ENCODE data around the gene LIN37. TPM values are rescaled to one million over a fixed set of nuclear protein-coding genes. Genes with fewer than 3 reads are reported as not detected.
"Not testable (repeated sequence)": the region's sequence is repeated elsewhere in the genome, so short reads cannot be mapped to it uniquely, and the experiment has no call there.

LIN37 gene
- total and polyA plus RNA-seq, 5 donors from 2014 or later, result 9.9 to 16.5 (median 11.7) TPM

GRCh38 chr19:35767288-35768081 lies 19.1 kb downstream of the LIN37 start:
- Histone ChIP-seq H3K27ac (ENCODE audit: insufficient read depth, low read length, poor library complexity, severe bottlenecking) (no peak overlapping the region), H3K27me3 (ENCODE audit: control insufficient read depth, insufficient read depth, low read length) (no peaks in the 10 kb centered on the region)
- ATAC-seq (ENCODE audit: low read depth in 2 of 2), result no peak

GRCh38 chr19:35768082-35768421 lies 19.7 kb downstream of the LIN37 start:
- Histone ChIP-seq H3K4me1 (ENCODE audit: control insufficient read depth, insufficient read depth, low read length, poor library complexity, severe bottlenecking) (no peaks in the 10 kb centered on the region), H3K4me3 (ENCODE audit: low read depth, low read length) (no peak overlapping the region), H3K9me3 (ENCODE audit: control insufficient read depth in 2 of 2, low read length in 2 of 2) (no peaks in the 10 kb centered on the region), H3K36me3 (ENCODE audit: control insufficient read depth, insufficient read depth, low read length) (peaks cover 13% of the 10 kb centered on the region), H3K27me3 (ENCODE audit: control insufficient read depth, insufficient read depth, low read length) (no peaks in the 10 kb centered on the region), H3K27ac (ENCODE audit: insufficient read depth, low read length, poor library complexity, severe bottlenecking) (no peak overlapping the region)
- Mint-ChIP-seq H3K4me1 (peaks cover 0 to 3% (median 0%) of the 10 kb centered on the region in 4 donors), H3K36me3 (peaks cover 9% of the 10 kb centered on the region), H3K4me3 (no peak overlapping the region), H3K27ac (peak overlapping the region in 1 of 3 donors; percentile 60), H3K27me3 (no peaks in the 10 kb centered on the region), H3K9me3 (no peaks in the 10 kb centered on the region)
- DNase-seq (no peak), ATAC-seq (ENCODE audit: low read depth in 2 of 2) (no peak)

More at GRCh38 chr19:35767288-35768081, 19.1 kb downstream of the LIN37 start:
- Mint-ChIP-seq H3K27ac (no peak overlapping the region), H3K4me3 (no peak overlapping the region), H3K36me3 (peaks cover 9% of the 10 kb centered on the region), H3K27me3 (no peaks in the 10 kb centered on the region), H3K4me1 (no peaks in the 10 kb centered on the region), H3K9me3 (no peaks in the 10 kb centered on the region)
- peaks cover 13% of the 10 kb centered on the region for H3K36me3 ChIP-seq (ENCODE audit: control insufficient read depth, insufficient read depth, low read length)
- no peaks in the 10 kb centered on the region for H3K4me1 ChIP-seq (ENCODE audit: control insufficient read depth, insufficient read depth, low read length, poor library complexity, severe bottlenecking)
- no peaks in the 10 kb centered on the region for H3K9me3 ChIP-seq (ENCODE audit: control insufficient read depth in 2 of 2, low read length in 2 of 2)
- H3K4me3 ChIP-seq (ENCODE audit: low read depth, low read length), result no peak overlapping the region
- DNase-seq, result no peak

DNA sequence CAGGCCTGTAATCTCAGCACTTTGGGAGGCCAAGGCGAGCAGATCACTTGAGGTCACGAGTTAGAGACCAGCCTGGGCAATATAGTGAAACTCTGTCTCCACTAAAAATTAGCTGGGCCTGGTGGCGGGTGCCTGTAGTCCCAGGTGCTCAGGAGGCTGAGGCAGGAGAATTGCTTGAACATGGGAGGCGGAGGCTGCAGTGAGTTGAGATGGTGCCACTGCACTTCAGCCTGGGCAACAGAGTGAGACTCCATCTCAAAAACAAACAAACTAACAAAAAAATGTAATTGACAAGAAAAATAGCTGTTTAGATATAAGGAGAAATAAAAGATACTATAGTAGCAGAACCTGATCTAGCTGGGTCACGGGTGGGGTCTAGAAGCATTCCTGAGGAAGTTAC lies 24.0 kb downstream of the LIN37 start:
- not testable (repeated sequence) for H3K4me3 Mint-ChIP-seq; H3K36me3 ChIP-seq (ENCODE audit: control insufficient read depth, insufficient read depth, low read length); H3K27me3 Mint-ChIP-seq; H3K9me3 Mint-ChIP-seq; H3K27ac ChIP-seq (ENCODE audit: insufficient read depth, low read length, poor library complexity, severe bottlenecking); DNase-seq; H3K27ac Mint-ChIP-seq; H3K9me3 ChIP-seq (ENCODE audit: control insufficient read depth in 2 of 2, low read length in 2 of 2); H3K27me3 ChIP-seq (ENCODE audit: control insufficient read depth, insufficient read depth, low read length); H3K4me3 ChIP-seq (ENCODE audit: low read depth, low read length); H3K36me3 Mint-ChIP-seq; ATAC-seq (ENCODE audit: low read depth in 2 of 2)
- peaks cover 17% of the 10 kb centered on the region for H3K4me1 ChIP-seq (ENCODE audit: control insufficient read depth, insufficient read depth, low read length, poor library complexity, severe bottlenecking)
- peaks cover 4 to 24% (median 9%) of the 10 kb centered on the region in 4 donors for H3K4me1 Mint-ChIP-seq

DNA sequence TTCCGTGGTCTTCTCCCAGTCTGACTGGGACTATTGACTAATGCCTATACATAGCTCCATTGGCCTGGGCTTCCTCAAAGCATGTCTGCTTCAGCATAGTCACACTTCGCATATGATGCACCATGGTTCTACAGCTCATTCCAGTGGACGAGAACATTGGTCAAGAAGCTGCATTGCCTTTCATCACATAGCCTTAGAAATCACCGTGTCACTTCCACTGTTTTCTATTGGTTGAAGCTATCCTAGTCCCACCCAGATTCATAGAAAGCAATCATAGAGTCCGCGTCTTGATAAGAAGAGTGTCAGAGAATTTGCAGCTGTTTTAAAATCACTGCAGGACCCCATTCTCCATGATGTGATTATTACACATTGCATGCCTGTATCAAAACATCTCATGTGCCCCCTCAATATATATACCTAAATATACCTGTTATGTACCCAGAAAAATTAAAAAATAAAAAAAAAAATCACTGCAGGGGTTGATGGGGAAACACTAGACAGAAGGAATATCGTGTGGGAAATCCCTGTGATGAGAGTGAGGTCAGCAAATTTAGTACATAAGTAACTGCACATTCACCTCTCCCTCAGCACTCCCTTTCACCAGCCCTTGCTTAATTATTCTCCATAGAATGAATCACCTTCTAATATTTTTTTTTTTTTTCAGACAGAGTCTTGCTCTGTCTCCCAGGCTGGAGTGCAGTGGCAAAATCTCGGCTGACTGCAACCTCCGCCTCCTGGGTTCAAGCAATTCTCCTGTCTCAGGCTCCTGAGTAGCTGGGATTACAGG lies 24.8 kb downstream of the LIN37 start:
- H3K9me3 ChIP-seq (ENCODE audit: control insufficient read depth in 2 of 2, low read length in 2 of 2), result no peaks in the 10 kb centered on the region
- H3K36me3 Mint-ChIP-seq, result peaks cover 5% of the 10 kb centered on the region
- peaks cover 3% of the 10 kb centered on the region for H3K36me3 ChIP-seq (ENCODE audit: control insufficient read depth, insufficient read depth, low read length)
- H3K27me3 Mint-ChIP-seq, result no peaks in the 10 kb centered on the region
- no peak overlapping the region for H3K27ac ChIP-seq (ENCODE audit: insufficient read depth, low read length, poor library complexity, severe bottlenecking)
- ATAC-seq (ENCODE audit: low read depth in 2 of 2) (no peak), DNase-seq (no peak)
- no peaks in the 10 kb centered on the region for H3K27me3 ChIP-seq (ENCODE audit: control insufficient read depth, insufficient read depth, low read length)
- H3K9me3 Mint-ChIP-seq, result no peaks in the 10 kb centered on the region
- H3K4me1 Mint-ChIP-seq, result peaks cover 4 to 28% (median 9%) of the 10 kb centered on the region in 4 donors
- H3K4me1 ChIP-seq (ENCODE audit: control insufficient read depth, insufficient read depth, low read length, poor library complexity, severe bottlenecking), result peaks cover 17% of the 10 kb centered on the region
- peak overlapping the region in 1 of 4 donors; percentile 81 for H3K4me3 Mint-ChIP-seq
- H3K4me3 ChIP-seq (ENCODE audit: low read depth, low read length), result no peak overlapping the region
- no peak overlapping the region for H3K27ac Mint-ChIP-seq

GRCh38 chr19:35774274-35775045 lies 26.1 kb downstream of the LIN37 start:
- H3K27ac ChIP-seq (ENCODE audit: insufficient read depth, low read length, poor library complexity, severe bottlenecking), result no peak overlapping the region
- H3K36me3 ChIP-seq (ENCODE audit: control insufficient read depth, insufficient read depth, low read length), result no peaks in the 10 kb centered on the region
- H3K9me3 Mint-ChIP-seq, result no peaks in the 10 kb centered on the region
- H3K4me1 Mint-ChIP-seq, result peaks cover 4 to 28% (median 9%) of the 10 kb centered on the region in 4 donors
- H3K9me3 ChIP-seq (ENCODE audit: control insufficient read depth in 2 of 2, low read length in 2 of 2), result no peaks in the 10 kb centered on the region
- DNase-seq, result no peak
- peaks cover 17% of the 10 kb centered on the region for H3K4me1 ChIP-seq (ENCODE audit: control insufficient read depth, insufficient read depth, low read length, poor library complexity, severe bottlenecking)
- peak overlapping the region; percentile 86 to 94 (median 90) for H3K4me3 Mint-ChIP-seq
- no peaks in the 10 kb centered on the region for H3K27me3 ChIP-seq (ENCODE audit: control insufficient read depth, insufficient read depth, low read length)
- peak overlapping the region in 1 of 3 donors; percentile 73 for H3K27ac Mint-ChIP-seq
- no peaks in the 10 kb centered on the region for H3K27me3 Mint-ChIP-seq
- H3K4me3 ChIP-seq (ENCODE audit: low read depth, low read length), result peak overlapping the region; percentile 69
- ATAC-seq (ENCODE audit: low read depth in 2 of 2), result no peak
- H3K36me3 Mint-ChIP-seq, result peaks cover 4% of the 10 kb centered on the region

DNA sequence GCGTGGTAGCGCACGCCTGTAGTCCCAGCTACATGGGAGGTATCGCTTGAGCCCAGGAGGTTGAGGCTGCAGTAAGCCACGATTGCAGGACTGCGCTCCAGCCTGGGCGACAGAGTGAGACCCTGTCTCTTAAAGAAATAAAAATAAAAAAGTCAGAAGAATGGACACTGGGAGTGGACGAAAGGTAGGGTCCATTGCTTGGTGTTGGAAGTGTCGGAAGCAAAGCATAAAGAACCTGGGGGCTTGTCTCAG lies 26.6 kb downstream of the LIN37 start:
- Mint-ChIP-seq H3K4me3 (peak overlapping the region; percentile 86 to 94 (median 90)), H3K27me3 (no peaks in the 10 kb centered on the region), H3K36me3 (peaks cover 4% of the 10 kb centered on the region), H3K27ac (peak overlapping the region in 2 of 3 donors; percentile 73 to 87), H3K9me3 (no peaks in the 10 kb centered on the region), H3K4me1 (peaks cover 4 to 28% (median 9%) of the 10 kb centered on the region in 4 donors)
- H3K27me3 ChIP-seq (ENCODE audit: control insufficient read depth, insufficient read depth, low read length), result no peaks in the 10 kb centered on the region
- H3K9me3 ChIP-seq (ENCODE audit: control insufficient read depth in 2 of 2, low read length in 2 of 2), result no peaks in the 10 kb centered on the region
- H3K4me1 ChIP-seq (ENCODE audit: control insufficient read depth, insufficient read depth, low read length, poor library complexity, severe bottlenecking), result peaks cover 17% of the 10 kb centered on the region
- DNase-seq (no peak), ATAC-seq (ENCODE audit: low read depth in 2 of 2) (no peak)
- peak overlapping the region; percentile 69 for H3K4me3 ChIP-seq (ENCODE audit: low read depth, low read length)
- no peaks in the 10 kb centered on the region for H3K36me3 ChIP-seq (ENCODE audit: control insufficient read depth, insufficient read depth, low read length)
- H3K27ac ChIP-seq (ENCODE audit: insufficient read depth, low read length, poor library complexity, severe bottlenecking), result no peak overlapping the region

DNA sequence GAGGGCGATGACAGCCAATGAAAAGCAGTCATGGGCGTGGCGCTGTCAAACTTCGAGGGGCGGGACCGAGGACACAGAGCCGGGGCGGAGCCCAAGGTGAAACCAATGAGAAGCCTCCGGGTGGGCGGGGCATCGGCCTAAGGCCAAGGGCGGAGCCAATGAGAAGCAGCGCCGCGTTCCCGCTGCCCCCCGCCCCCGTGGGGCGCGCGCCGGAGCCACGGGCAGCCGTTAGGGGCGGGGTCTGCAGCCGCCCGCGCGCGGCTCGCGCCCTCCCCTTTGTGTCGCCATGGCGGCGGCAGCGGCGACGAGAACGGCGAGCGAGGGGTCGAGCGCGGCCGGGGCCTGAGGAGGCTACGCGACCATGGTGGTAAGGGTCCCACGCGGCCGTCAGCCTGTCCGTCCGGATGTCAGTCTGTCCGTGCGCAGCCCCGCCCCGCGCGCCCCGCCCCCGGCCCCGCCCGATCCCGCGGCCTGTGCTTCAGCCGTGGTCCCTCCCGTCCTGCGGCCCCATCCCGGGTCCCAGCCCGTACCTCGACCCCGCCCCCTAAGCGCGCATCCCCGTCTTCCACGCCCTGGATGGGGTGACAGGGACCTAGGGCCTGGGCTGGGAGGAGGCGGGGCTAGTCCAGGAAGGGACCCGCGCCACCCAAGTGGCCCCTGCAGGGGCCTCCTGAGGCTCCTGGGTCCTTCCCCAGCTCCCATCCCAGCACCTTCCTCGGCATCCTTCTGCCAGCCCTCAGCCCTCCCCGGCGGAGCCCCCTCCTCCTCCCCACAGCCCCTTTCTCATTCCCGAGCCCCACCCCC lies 27.1 kb downstream of the LIN37 start, which contains the start of gene ARHGAP33:
Gene ARHGAP33, plus strand, starts transcription at position 267 of the 804 bp plus-strand sequence. Its CDS starts 95 bp downstream, at position 362.
- peak within 1 kb of the TSS; percentile 60 to 87 (median 73) for H3K27ac Mint-ChIP-seq
- Histone ChIP-seq H3K36me3 (ENCODE audit: control insufficient read depth, insufficient read depth, low read length) (no peaks in the 10 kb centered on the region), H3K9me3 (ENCODE audit: control insufficient read depth in 2 of 2, low read length in 2 of 2) (no peaks in the 10 kb centered on the region), H3K27me3 (ENCODE audit: control insufficient read depth, insufficient read depth, low read length) (no peaks in the 10 kb centered on the region), H3K27ac (ENCODE audit: insufficient read depth, low read length, poor library complexity, severe bottlenecking) (peak within 1 kb of the TSS; percentile 9), H3K4me1 (ENCODE audit: control insufficient read depth, insufficient read depth, low read length, poor library complexity, severe bottlenecking) (peaks cover 17% of the 10 kb centered on the region), H3K4me3 (ENCODE audit: low read depth, low read length) (peak within 1 kb of the TSS; percentile 69)
- H3K36me3 Mint-ChIP-seq, result peaks cover 4% of the 10 kb centered on the region
- ATAC-seq (ENCODE audit: low read depth in 2 of 2) (peak; percentile 97), DNase-seq (peak; percentile 98)
- no peaks in the 10 kb centered on the region for H3K27me3 Mint-ChIP-seq
- H3K4me3 Mint-ChIP-seq, result peak within 1 kb of the TSS; percentile 86 to 94 (median 90)
- H3K9me3 Mint-ChIP-seq, result no peaks in the 10 kb centered on the region
- H3K4me1 Mint-ChIP-seq, result peaks cover 4 to 28% (median 9%) of the 10 kb centered on the region in 4 donors

All from CD4-positive, CD25-positive, alpha-beta regulatory T cell (primary cell).